GM19099 (cell line): Measurements from ENCODE around the gene CCDC6.
A peak's percentile ranks its signal among the peaks of the same experiment; 100 is the strongest.

ENCODE experiments used
- POLR2A ChIP-seq: IDR thresholded peaks from 3 replicates; pipeline ENCODE4 v1.6.1; 2011; ENCODE audit warnings: low read depth; ENCODE audit not compliant: insufficient read length; ENCODE audit errors: extremely low read depth

CCDC6 gene

DNA sequence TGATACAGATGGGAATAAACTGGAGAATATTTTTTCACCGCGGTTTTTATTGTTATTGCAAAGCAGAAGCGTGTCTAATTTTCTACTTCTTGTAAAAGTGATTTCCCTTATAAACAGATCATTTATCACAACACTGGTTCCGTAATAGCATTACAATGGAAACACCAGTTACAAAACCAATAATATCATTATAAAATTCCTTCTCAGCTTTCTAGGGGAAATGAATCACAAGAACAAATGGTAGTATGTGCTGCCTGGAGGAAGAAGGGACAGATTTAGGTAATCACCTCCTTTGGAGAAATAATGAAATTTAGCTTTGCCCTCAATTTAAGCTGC is 2.4 kb upstream of the CCDC6 start:
- no peak for TF ChIP-seq POLR2A

DNA sequence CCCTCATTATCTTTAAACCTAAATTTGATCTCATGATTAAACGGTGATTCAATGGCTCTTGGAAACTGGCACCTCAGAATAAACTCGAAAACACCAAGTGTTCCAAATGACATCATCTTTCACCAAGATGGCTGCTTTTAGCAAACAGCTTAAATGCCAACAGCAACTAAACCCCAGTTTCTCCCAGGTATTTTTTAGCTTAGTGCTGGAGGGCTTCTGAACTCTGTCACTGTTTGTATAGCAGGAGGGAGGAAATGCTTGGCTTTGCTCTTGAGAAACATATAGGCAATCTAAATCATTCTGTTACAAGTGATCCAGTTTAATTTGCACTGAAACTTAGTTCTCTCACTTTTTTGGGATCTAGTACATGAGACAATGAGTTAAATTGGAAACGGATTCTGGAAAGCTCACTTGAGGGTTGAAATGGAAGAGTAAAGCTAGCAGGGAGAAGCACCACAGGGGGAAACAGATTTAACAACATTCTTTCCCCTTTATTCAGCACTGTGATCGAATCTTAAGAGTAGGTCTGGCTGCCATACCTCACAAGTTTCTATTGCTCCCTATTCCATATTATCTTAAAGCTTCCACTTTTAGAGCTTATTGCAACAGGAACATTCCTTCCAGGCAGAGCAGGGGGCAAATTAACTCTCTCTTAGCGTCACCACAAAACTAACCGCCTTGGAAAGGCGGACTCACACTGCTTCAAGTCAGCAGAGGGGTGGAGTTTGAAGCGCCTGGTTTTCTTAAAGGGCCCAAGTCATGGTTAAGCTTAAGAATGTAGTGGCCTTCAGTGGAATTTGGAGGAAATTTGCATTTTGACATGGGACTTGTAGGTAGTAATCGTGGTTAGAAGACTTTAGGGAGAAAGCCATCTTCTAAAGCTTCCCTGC is 1.8 kb upstream of the CCDC6 start:
- peak; percentile 47 for TF ChIP-seq POLR2A

- no peak for TF ChIP-seq POLR2A
Measured at GRCh38 chr10:59907537-59907917, 1.2 kb upstream of the CCDC6 start.

GRCh38 chr10:59905731-59906416 is 482 bp downstream of the CCDC6 start:
- no peak for TF ChIP-seq POLR2A

DNA sequence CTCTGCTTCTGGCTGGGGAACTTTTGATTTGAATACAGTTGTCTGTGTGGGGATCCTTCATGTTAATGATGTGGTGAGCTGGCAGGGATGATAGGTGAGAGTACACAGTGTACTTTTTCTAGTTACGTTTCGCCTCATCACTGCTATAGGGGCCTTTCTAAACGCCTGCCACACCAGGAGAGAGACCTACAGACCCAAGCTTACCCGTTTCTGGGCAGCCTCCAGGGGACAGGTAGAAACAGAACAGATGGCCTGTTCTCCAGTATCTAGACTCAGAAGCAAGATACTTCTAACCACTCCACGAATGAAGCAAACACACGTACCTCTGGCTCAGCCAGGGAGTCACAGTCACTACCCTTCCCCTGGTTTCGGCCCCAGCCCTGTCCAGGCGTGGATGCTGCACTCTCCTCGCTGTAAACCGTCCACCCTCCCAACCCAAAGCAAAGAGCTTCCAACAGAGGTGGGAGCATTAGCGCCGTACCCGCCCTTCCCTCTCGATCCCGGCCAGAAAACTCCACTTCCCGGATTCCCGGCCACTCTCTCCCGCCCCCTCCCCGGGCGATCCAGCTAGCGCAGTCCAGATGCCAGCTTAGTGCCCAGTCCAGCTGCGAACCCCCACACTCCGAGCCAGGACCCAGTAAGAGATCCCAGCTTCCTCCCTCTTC is 1.2 kb downstream of the CCDC6 start:
- peak; percentile 23 for TF ChIP-seq POLR2A

DNA sequence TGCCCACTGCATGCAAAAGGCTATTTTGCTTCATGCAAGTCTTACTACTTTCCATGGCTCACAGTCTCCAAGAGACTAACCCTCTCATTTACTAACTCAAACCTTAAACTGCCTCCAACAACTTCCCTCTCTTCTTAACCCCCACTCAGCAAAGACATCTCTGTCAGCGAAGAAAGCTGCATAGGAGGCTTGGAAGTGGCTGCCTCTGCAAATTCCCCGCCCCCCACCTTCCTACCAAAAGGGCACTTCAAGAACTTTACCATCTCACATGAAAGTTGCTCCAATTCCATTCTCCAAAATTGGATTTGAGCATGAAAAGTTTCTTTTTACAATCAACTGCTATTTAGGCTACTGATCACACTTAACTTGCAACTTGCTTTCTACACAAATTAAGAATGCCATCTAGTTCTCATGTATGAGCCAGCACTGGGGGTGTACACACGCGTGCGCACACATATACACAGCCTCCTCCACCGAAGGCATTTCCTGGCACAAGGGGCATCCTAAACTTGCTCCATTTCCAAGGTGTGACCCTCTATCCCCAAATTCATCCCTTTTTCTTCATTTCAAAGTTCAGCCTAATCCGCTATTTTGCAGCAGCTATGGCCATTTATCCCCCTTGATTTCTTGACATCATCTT is 1.8 kb downstream of the CCDC6 start:
- no peak for TF ChIP-seq POLR2A

GRCh38 chr10:59903871-59904270 is 2.5 kb downstream of the CCDC6 start:
- no peak for TF ChIP-seq POLR2A

DNA sequence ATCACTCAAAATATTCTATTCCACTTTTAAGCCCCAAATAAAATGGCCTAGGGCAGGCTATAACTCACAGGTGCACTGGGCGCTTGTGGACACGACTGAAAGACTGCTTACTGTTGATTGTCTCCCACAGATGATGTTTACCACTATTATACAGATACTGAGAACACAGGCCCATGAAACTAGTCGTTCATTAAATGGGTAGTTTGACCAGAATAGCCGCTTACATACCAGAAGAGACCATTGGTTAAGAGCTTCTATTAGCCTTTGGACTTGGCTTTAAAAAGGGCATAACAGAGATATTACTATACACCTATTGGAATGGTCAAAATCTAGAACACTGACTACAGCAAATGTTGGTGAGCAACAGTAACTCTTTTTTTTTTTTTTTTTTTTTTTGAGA is 4.3 kb downstream of the CCDC6 start:
- TF ChIP-seq POLR2A, result no peak

DNA sequence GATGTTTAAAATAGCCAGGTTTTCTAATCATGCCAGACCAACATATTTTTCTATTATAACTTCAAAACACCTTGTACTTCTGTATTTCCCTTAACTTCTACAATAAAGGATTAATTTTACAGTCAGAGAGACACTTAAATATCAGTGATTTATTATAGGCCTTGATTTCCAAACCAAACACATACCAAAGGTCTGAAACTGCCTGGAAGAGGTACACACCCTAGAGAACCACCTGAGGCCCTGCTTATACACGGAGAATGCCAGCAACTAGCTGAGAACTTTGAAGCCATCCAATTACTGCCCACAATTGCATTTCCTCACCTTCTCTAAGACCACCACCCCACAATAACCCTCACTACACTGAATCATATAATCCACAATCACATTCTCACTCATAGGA is 4.9 kb downstream of the CCDC6 start:
- no peak for TF ChIP-seq POLR2A

DNA sequence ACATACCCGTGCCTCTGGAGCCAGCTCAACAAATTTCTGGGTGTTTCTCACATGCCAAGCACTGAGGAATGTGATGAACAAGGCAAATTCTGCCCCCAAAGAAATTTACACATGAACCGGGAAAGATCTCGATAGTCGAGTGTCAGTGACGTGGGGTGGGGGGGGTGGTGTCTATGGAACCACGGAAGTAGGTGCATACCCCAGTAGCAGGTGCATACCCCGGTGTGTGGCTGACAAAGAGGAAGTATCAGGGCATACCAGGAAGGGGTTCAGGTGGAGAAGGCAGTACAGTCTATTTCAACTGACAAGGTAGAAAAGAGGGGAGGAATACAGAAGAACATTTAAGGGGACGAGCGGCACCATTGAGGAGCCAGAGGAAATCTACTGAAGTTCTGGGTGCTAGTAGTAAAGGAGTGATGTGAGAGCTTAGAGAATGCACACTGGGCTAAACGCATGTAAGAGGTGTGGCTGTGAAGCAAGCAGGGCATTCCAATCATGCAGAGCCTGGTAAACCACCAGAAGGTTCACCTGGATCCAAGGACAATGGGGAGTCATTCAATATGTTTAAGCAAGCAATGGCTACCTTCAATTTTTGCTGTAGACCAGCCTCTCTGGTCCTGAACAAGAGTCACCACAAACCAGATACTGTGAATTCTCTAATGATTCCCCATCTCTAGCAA is 6.2 kb downstream of the CCDC6 start:
- TF ChIP-seq POLR2A, result no peak

- no peak for TF ChIP-seq POLR2A
Measured at GRCh38 chr10:59898125-59898835, 8.1 kb downstream of the CCDC6 start.

- TF ChIP-seq POLR2A, result no peak
Measured at GRCh38 chr10:59896191-59896590, 10.2 kb downstream of the CCDC6 start.

DNA sequence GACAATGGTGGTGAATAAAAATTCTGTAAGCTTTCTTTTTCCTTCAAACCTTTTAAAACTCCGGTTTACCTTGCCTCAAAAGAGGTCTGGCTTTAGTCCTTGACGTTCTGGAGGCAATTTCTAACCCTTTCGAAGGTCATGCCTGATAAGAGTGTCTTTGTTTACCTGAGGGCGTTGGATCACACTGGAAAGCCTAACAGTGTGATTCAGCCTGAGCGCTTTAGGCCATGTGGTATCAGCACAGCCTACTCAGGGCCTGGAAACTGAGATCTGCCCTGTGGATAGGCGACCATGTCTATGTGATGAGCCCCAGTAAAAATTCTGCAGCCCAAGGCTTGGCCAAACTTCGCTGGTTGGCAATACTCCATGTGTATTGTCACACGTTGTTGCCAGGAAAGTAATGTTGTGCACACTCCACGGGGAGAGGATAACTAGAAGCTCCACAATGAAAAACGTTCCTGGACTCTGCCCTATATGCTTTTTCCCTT is 10.7 kb downstream of the CCDC6 start:
- no peak for TF ChIP-seq POLR2A

- no peak for TF ChIP-seq POLR2A
Measured at GRCh38 chr10:59894114-59894513, 12.2 kb downstream of the CCDC6 start.
